ENCODE measurements around the gene GLIS2.
"Not testable (repeated sequence)": the region's sequence is repeated elsewhere in the genome, so short reads cannot be mapped to it uniquely, and the experiment has no call there.

The GLIS2 gene

DNA sequence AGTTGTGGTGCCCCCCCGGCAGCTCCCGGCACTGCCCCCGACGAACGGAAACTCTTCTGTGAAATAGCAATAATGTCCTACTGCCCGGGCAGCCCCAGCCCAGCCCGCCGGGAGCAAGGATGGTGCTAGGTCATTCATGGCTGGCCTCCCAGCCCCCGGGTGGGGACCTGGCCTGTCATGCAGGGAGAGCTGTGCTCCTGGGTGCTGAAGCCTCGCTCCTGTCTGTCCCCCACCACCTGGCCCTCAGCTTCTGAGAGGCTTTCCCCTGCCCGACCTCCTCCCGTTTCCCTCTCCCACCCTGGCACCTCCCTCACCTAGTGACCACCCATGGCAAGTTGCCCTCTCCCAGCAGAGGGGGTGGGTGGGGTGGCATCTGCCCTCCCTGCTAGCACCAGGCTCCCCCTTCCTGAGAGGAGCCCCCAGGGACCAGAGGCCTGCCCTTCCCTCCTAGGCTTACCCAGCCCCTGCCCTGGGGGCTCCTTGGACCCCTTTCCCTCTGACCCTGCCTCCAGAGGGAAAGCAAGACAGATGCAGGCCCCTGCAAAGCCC lies 21.7 kb downstream of the GLIS2 start:
- DNase-seq, result no peak

DNA sequence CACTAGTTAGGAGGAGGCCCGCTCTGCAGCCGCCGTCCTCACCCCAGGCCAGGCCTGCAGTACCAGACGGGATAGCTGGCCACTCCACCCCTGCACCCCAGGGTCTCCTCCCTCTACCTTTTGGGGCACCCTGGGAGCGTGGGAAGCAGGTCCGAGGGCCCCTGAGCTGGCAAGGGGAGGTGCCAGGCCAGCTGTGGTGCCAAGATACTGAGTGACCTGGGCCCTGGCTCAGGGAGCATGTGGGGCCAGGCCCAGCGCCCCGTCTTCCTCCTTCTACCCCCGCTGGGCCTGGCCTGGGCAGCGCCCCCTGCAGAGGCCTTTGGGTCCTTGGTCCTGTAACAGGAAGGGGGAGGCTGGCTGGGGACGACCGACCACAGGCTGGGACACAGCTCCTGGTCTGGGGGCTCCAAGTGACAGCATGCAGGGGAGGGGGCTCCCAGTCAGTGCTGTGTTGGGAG lies 22.3 kb downstream of the GLIS2 start:
- no peak for DNase-seq

DNA sequence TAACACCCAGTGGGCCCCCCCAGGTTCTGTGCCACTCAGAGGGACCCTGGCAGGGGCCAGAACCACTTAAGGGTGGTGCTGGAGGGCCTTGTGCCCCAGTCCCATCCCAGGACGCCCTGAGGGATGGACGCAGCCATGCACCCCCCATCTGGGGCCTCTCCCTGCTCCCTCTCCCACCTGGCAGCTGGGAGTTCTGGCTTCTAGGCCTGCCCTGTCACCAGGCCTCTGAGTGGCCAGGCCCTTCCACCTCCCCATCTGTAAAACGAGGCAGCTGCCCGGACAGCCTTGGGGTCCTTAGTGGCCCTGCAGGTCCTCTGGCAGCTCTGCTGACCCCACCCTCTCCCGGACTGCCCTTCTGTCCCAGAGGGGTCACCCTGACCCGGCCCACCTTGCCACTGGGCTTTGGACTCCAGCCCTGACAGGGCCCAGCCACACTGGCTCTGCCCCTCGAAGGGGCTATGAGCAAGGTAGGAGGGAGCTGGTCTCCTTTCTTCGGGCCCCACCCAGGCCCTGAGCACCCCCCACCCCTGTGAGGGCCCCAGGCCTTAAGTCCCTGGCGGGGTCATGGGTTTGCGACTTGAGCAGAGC lies 22.9 kb downstream of the GLIS2 start:
- DNase-seq, result no peak

DNA sequence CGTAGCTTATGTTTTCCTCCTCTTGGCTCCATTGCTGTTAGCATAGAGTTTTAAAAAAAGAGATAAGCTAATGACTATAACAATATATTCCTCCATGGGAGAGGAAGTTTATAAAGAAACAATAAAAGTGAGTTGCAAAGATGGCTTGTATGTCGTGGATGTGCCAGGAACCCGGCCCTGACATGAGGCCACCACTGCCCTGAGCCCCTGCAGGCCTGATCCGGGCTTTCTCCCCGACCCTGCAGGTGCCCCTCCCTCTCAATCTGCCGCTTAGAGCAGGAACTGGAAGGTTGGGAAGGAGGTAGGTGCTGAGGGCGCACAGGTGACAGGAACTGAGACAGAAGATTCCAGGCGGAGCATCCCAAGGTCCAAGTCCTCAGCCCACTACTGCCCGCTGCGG lies 23.6 kb downstream of the GLIS2 start:
- DNase-seq, result no peak

DNA sequence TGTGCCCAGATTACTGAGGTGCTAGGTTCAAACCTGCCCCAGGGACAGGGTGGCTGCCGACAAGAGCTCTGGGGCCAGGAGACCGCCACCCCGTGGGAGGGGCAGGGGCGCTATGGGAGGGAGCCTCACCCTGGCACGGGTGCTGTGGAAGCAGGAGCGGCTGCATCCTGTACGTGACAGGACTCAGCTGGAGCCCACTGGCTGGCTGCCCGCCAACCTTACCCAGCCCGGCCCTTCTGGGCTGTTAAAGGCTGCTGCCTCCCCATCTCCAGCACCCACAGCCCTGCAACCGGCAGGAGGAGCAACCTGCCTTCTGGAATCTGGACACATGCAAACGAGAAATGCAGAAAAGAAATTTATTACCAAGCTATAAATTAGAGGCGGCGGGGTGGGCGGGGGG lies 24.0 kb downstream of the GLIS2 start:
- DNase-seq, result peak in 1 of 2 experiments; percentile 77

DNA sequence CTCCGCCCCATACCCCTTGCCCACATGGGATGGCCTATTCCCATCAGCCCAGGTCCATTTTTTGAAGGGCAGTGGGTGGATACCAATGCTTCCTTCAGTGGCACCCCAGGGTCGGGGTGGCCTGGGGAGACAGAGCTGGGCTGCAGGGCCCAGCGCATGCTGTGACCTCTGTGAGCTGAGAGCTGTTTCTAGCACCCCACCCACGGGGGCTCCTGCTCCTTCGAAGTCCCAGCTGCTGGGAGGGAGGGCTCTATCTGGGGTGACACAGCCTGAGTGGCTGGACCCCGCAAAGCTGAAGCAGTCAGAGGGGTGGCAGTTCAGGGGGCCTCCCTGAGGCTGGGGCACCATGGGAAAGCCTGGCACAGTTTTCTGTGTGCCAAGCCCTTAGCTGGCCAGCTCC lies 24.6 kb downstream of the GLIS2 start:
- DNase-seq, result no peak

DNA sequence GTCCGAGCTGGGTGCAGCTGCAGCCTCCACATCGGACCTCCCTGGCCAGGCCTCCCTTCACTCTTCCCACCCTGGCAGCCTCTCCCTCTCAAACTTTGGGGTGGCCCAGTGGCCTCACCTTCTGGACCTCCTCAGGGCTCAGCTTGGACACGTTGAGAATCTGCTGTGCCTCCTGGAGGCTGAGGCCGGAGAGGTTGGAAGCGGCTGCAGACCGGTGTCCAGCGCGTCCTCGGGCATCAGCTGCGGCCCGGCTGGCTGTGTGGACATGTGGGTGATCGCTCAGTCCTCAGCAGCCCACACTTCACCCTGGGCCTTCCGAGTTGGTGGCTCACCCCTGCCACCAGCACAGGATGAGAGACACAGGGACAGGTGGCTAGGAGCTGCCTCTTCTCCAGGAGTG lies 25.4 kb downstream of the GLIS2 start:
- DNase-seq, result no peak

DNA sequence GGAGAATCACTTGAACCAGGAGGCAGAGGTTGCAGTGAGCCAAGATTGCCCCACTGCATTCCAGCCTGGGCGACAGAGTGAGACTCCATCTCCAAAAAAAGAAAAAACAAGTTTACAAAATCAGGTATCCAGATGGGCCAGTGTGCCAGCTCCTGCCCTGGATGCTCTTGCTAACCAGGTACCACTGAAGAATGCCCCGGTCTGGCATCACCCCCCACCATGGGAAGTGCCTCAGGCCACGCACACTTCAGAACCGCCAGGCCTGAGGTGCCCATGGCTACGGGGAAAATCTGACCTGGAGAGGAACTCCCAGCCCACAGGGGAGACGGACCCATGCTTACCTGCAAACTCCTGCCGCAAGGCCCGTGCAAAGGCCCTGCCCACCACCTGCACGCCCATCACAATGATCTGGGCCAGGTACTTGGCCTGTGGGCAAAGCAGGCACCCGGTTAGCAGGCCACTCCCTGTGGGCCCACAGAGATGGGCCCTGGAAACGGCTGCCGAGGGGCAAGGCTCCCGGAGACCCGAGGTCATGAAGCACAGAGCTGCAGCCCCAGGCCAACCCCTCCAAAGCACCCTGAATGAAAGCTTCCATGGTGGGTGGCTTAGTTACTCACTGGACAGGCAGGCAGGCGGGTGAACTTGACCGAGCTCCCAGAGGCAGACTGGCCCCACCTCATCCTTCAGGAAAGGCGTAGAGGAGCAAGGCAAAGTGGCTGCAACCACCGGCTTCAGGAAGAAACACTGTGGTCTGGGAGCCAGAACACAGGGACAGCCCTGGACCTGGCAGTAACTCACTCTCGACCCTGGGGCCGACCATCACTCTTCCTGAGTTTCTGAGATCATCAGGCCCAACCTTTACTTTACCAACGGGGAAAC lies 27.2 kb downstream of the GLIS2 start:
- no peak for DNase-seq

DNA sequence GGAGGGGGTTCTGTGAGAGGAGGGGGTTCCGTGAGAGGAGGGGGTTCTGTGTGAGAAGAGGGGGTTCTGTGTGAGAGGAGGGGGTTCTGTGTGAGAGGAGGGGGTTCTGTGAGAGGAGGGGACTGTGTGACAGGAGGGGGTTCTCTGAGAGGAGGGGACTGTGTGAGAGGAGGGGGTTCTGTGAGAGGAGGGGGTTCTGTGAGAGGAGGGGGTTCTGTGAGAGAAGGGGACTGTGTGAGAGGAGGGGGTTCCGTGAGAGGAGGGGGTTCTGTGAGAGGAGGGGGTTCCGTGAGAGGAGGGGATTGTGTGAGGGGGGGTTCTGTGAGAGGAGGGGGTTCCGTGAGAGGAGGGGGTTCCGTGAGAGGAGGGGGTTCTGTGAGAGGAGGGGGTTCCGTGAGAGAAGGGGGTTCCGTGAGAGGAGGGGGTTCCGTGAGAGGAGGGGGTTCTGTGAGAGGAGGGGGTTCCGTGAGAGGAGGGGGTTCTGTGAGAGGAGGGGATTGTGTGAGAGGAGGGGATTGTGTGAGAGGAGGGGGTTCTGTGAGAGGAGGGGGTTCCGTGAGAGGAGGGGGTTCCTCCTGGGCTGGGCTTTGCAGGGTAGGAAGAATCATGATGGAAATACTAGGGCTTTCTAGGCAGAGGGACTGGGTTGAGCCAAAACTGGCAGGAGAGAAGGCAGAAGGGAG lies 28.6 kb downstream of the GLIS2 start:
- DNase-seq, result not testable (repeated sequence)

DNA sequence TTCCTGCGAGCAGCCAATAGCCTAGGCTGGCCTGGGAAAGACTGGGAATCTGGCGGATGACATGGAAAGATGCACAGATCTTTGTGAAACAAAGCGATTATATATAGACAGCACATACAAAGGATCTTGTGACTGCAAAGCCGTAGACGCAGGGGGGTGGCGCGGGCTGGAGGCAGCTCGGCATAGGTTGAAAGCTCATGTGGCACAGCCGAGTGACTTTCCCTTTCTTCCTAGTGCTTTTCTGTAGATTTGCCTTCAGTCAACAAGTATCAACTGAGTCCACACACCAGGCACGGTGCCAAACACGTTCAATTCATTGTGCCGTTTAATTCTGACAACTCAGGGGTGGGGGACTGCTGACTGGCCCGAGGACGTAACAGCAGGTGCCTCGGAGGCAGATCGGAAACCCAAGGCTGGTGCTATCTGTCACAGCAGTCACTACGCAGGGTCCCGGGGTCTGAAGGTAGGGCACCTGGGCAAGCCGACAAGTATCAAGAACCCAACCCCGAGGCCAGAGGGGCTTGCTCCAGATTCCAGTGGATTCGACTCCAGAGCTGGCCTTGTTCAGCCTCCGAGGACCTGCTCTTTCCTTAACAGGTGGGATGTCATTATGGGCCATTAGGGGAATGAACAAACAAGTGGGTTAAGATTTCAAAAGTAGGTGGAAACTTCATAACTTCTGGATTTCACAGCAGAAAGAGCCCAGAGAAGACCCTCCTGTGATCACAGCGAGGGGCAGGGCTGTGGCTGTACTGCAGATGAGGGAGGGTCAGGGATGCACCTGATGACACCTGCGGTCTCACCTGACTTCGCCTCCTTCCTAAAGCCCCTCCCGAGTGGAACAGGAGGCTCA lies 29.3 kb downstream of the GLIS2 start:
- no peak for DNase-seq

DNA sequence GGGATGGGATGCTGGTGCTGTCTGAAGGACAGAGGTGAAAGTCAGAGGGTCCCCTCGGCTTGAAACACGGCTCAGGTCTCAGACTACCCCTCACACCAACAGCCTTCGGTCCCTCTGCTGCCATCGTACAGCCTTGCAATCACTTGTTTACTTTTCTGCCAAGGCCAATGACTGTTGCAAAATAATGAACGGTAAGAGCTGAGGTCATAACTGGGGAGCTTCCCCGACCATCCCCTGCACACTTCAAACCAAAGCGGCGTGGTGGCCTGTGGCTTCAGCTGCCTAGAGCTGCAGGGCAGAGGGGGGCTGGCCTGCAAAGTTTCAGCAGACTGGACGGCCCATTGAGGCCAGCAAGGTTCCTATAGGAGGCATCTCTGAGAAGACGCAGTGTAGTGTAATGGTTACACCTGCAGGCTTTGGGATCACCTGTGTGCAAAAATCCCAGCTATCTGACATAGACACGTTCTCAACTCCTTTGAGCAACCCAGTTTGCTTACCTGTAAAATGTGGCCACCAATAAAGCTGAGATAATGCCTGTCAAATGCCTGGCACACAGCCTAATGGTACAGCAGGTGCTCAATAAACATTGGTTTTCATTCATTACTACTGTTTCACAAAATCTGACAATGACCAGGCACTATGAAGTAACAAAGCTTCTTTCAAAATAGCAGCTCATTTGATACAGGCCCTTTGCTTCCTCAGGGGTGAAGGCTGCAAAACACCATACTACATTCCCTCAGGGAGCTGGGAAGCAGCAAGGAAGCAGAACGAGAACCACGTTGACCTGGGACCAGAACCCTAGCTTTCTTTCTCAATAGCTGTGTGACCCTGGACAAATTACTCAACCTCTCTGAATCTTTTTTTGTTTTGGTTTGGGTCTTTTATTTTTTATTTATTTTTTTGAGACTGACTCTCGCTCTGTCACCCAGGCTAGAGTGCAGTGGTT lies 30.2 kb downstream of the GLIS2 start:
- no peak for DNase-seq

DNA sequence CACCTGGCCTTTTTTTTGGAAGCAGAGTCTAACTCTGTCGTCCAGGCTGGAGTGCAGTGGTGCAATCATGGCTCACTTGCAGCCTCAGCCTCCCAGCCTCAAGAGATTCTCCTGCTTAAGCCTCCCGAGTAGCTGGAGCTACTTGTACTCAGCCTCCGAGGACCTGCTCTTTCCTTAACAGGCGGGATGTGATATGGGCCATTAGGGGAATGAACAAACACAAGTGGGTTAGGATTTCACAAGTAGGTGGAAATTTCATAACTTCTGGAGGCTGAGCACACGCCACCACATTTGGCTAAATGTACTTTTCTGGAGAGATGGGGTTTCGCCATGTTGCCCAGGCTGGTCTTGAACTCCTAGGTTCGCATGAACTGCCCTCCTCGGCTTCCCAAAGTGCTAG lies 31.1 kb downstream of the GLIS2 start:
- DNase-seq, result no peak

DNA sequence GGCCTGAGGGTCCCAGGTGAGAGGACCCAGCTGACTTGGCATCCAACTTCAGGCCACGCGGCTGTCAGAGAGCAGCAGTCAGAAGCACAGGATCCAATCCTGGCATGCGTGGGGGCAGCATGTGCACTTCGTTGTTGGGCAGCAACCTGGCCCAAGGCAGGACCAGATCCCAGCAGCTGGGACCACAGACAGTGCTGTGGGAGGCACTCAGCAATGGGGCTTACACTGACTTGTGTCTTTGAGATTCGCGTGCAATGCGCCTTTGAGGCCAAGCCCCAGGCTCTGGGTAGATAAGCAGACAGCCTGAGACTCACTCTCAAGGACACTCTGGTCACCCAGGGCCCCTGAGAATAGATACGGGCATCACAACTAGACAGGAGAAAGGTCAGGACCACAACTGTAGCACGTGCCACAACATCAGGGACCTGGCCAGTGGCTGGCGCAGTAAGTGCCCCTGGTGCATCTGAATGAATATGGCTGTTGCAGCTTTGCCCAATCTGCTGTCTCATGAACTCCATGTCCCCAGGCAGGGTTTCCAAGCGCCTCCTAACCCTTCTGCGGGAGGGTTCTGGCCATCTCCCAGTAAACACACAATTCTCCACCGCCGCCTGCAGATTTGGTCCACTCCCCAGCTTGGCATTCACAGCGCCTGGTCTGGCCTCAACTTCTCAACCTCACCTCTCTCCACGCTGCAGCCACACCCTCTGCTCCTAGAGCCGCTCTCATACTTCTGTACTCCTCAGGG lies 32.1 kb downstream of the GLIS2 start:
- no peak for DNase-seq

DNA sequence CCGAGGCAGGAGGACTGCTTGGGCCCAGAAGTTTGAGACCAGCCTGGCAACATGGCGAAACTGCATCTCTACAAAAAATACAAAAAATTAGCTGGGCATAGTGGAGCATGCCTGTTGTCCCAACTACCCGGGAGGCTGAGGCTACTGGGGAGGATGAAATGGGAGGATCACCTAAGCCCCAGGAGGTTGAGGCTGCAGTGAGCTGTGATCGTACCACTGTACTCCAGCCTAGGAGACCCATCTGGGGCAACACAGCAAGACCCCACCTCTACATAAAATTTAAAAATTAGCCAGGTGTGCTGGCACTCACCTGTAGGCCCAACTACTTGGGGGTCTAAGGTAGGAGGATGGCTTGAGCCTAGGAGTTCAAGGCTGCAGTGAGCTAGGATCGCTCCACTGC lies 33.5 kb downstream of the GLIS2 start:
- no peak for DNase-seq

DNA sequence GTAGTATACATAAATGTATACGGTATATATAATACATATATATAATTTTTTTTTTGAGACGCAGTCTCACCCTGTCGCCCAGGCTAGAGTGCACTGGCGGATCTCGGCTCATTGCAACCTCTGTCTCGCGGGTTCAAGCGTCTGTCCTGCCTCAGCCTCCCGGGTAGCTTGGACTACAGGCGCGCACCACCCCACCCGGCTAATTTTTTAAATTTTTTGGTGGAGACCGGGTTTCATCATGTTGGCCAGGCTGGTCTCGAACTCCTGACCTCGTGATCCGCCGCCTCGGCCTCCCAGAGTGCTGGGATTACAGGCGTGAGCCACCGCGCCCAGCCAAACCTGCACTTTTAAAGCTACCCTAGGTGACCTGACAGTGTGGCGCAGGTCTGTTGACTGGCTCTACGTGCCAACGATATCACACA lies 34.5 kb downstream of the GLIS2 start:
- DNase-seq, result no peak

DNA sequence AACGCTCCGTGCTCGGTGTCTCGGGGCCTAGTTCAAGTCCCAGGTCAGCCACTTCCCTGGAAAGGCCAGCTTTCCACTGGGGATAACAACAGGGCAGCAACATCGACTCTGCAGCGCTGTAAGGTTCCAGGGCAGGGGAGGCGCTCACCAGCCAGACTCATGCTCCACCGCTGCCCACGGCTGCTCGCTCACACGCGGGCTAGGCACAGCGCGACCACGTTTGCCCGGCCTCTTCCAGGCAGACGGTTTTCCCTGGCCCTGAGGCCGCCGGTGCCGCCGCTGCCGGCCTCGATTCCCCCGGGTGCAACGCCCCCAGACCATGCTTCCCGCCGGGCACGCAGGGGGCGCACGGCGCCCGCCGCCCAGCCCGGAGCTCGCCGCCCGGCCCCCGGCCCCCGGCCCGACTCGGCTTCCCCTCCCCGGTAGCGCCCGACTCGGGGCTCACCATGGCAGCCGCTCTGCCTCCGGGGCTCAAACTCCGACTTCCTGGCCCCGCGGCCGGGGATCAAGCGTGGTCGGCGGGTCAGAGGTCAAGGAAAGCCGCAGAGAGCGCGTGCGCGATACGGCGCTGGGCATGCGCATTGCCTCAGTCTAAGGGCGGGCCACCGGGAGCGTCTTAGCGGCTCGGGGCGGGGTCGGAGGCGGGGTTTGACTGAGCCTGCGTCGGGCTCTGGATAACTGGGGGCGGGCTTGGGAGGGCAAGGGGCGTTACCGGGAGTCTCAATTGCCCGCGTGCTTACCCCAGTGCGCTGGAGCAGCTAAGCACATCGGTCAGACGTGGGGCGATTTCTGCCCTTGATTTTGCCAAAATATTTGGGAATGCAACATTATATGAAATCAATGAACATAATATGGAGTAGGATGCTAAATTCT lies 35.2 kb downstream of the GLIS2 start, which contains the start of gene PAM16:
Gene PAM16, minus strand, starts transcription at position 535 of the 873 bp plus-strand sequence. Its CDS starts 87 bp downstream, at position 448.
- DNase-seq, result peak; percentile 93 to 96

DNA sequence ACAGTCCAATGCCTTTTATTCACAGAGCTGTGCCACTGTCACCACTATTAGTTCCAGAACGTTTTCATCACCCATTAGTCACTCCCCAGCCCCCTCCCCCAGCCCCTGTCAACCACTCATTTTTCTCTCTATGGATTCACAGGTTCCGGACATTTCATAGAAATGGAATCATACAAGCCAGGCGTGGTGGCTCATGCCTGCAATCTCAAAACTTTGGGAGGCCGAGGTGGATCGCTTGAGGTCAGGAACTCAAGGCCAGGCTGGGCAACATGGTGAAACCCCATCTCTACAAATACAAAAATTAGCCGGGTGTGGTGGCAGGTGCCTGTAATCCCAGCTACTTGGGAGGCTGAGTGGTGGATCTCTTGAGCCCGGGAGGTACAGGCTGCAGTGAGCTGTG lies 36.0 kb downstream of the GLIS2 start:
- no peak for DNase-seq

DNA sequence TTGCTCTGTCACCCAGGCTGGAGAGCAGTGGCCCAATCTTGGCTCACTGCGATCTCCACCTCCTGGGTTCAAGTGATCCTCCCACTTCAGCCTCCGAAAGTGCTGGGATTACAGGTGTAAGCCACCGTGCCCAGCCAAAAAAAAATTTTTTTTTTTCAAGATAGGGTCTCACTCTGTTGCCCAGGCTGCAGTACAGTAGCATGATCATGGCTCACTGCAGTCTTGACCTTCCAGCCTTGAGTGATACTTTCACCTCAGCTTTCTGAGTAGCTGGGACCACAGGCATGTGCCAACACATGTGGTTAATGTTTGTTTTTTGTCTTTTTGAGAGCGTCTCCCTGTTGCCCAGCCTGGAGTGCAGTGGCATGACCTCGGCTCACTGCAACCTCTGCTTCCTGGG lies 37.0 kb downstream of the GLIS2 start:
- no peak for DNase-seq

DNA sequence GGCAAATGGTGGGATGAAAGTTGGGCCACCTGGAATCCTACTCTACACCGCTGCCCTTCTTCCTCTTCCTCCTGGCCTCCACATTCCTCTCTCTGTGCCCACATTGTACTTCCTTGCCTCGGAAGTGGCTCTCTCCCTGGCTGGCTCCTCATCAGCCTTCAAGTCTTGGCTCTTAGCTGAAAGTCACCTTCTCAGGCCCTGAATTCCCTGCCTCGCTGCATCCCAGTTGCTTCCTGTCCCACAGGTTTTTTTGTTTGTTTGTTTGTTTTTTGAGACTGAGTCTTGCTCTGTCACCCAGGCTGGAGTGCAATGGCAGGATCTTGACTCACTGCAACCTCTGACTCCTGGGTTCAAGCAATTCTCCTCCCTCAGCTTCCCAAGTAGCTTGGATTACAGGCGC lies 37.8 kb downstream of the GLIS2 start:
- no peak for DNase-seq

All from NCI-H524 (cell line).